Measurements from ENCODE around the gene WWOX.

- TF ChIP-seq POLR2AphosphoS5 (IDR thresholded peaks at IDR 0.05; ENCODE audit: borderline replicate concordance, low read depth, low read length) (no peak), EZH2 (IDR thresholded peaks at IDR 0.05) (no peak), FOXP2 (optimal IDR thresholded peaks at IDR 0.05; ENCODE audit: control extremely low read depth, extremely low read length, insufficient read depth) (no peak)
Observed at GRCh38 chr16:78474762-78475161, 375.3 kb downstream of the WWOX start.

Data from SK-N-MC (cell line).